H1 (cell line): ENCODE data around the gene TMEM97. TPM values are rescaled to one million over a fixed set of nuclear protein-coding genes. Genes with fewer than 3 reads are reported as not detected.

Source experiments
- ASH2L ChIP-seq: fragments of 200-600, 300-600 bp; sonication (generic); IDR thresholded peaks from one replicate; pipeline ENCODE4 v1.7.1; 2017; ENCODE audit warnings: low read length
- CBX5 ChIP-seq: fragments of 300-800, 300-1000 bp; sonication (generic); IDR thresholded peaks from 2 replicates; pipeline ENCODE4 v1.7.1; 2016; ENCODE audit warnings: antibody characterized with exemption, low read length, low read depth
- CEBPB ChIP-seq: IDR thresholded peaks from 2 replicates; pipeline ENCODE4 v1.6.1; 2012; ENCODE audit warnings: low read depth, low read length
- CHD1 ChIP-seq: IDR thresholded peaks from 2 replicates; pipeline ENCODE4 v1.6.1; 2012; ENCODE audit warnings: low read depth, low read length, improper control_type of control experiment
- CHD2 ChIP-seq: IDR thresholded peaks from 2 replicates; pipeline ENCODE4 v1.6.1; 2012; ENCODE audit warnings: low read length, improper control_type of control experiment
- HDAC2 ChIP-seq, 2 experiments: fragments of 300-600 bp in 1 of 2; sonication (generic) in 1 of 2; IDR thresholded peaks; 2 replicates each; pipeline ENCODE4 v1.6.1; 2011 to 2012; ENCODE audit warnings: low read depth in 2 of 2, low read length in 2 of 2, mild to moderate bottlenecking in 2 of 2, moderate library complexity in 2 of 2, borderline replicate concordance in 1 of 2, inconsistent platforms in 1 of 2
- HDAC6 ChIP-seq: IDR thresholded peaks from one replicate; pipeline ENCODE4 v1.7.1; 2012; ENCODE audit warnings: low read depth, mild to moderate bottlenecking, inconsistent platforms, low read length, moderate library complexity
- JUN ChIP-seq: IDR thresholded peaks from 2 replicates; pipeline ENCODE4 v1.6.1; 2011; ENCODE audit warnings: low read depth, mild to moderate bottlenecking, improper control_type of control experiment, low read length
- KDM4A ChIP-seq: IDR thresholded peaks from one replicate; pipeline ENCODE4 v1.7.1; 2012; ENCODE audit warnings: low read depth, mild to moderate bottlenecking, moderate library complexity, low read length, inconsistent platforms; ENCODE audit not compliant: severe bottlenecking
- NANOG ChIP-seq: IDR thresholded peaks from 2 replicates; pipeline ENCODE4 v1.6.1; 2011; ENCODE audit warnings: low read length, low read depth, mild to moderate bottlenecking, inconsistent platforms; ENCODE audit not compliant: insufficient read depth, poor library complexity, severe bottlenecking
- NRF1 ChIP-seq: IDR thresholded peaks from 2 replicates; pipeline ENCODE4 v1.6.1; 2011; ENCODE audit warnings: mild to moderate bottlenecking, low read depth, low read length, improper control_type of control experiment
- PHF8 ChIP-seq: fragments of 200-600 bp; sonication (generic); conservative IDR thresholded peaks from 2 replicates; pipeline ENCODE4 v1.7.1; 2012; ENCODE audit warnings: low read depth, mild to moderate bottlenecking, inconsistent platforms, low read length, moderate library complexity
- RAD21 ChIP-seq, 2 experiments: IDR thresholded peaks in 1 of 2; conservative IDR thresholded peaks in 1 of 2; 2 replicates each; pipeline ENCODE4 v1.6.1; 2011; ENCODE audit warnings: low read depth in 2 of 2, low read length in 2 of 2, improper control_type of control experiment in 1 of 2, inconsistent platforms in 1 of 2, mild to moderate bottlenecking in 1 of 2, moderate library complexity in 1 of 2
- RFX5 ChIP-seq: IDR thresholded peaks from 2 replicates; pipeline ENCODE4 v1.6.1; 2011; ENCODE audit warnings: low read depth, low read length, improper control_type of control experiment, borderline replicate concordance
- RXRA ChIP-seq: IDR thresholded peaks from 2 replicates; pipeline ENCODE4 v1.6.1; 2011; ENCODE audit warnings: low read depth, mild to moderate bottlenecking, low read length, moderate library complexity; ENCODE audit not compliant: insufficient read depth
- SIRT6 ChIP-seq: IDR thresholded peaks from one replicate; pipeline ENCODE4 v1.7.1; 2012; ENCODE audit warnings: low read length, inconsistent platforms
- SP1 ChIP-seq: IDR thresholded peaks from 2 replicates; pipeline ENCODE4 v1.6.1; 2011; ENCODE audit warnings: low read depth, low read length
- SP4 ChIP-seq: IDR thresholded peaks from 2 replicates; pipeline ENCODE4 v1.6.1; 2012; ENCODE audit warnings: low read length, inconsistent platforms
- SUZ12 ChIP-seq: fragments of 200-600 bp; sonication (generic); IDR thresholded peaks from 2 replicates; pipeline ENCODE4 v1.6.1; 2012; ENCODE audit warnings: mild to moderate bottlenecking, inconsistent platforms, low read length, moderate library complexity, mixed read lengths
- TAF1 ChIP-seq: IDR thresholded peaks from 2 replicates; pipeline ENCODE4 v1.6.1; 2011; ENCODE audit warnings: mild to moderate bottlenecking, low read depth, low read length
- TAF7 ChIP-seq: optimal IDR thresholded peaks from 2 replicates; pipeline ENCODE3; 2011; ENCODE audit warnings: low read depth, mild to moderate bottlenecking, inconsistent platforms, low read length, moderate library complexity, borderline replicate concordance
- TBP ChIP-seq: IDR thresholded peaks from 2 replicates; pipeline ENCODE4 v1.6.1; 2011; ENCODE audit warnings: low read depth, low read length, improper control_type of control experiment
- TEAD4 ChIP-seq: IDR thresholded peaks from 2 replicates; pipeline ENCODE4 v1.6.1; 2012; ENCODE audit warnings: low read depth, low read length, inconsistent platforms, mixed read lengths
- YY1 ChIP-seq: IDR thresholded peaks from 2 replicates; pipeline ENCODE4 v1.6.1; 2011; ENCODE audit warnings: low read depth, mild to moderate bottlenecking, low read length
- polyA plus RNA-seq, 7 experiments: library from polyadenylated mRNA; depleted of rRNA in 3 of 7; stranded (reverse) in 5 of 7; unstranded in 2 of 7; fragments of >200 nt in 5 of 7; fragments of 200-250 nt in 2 of 7; gene quantifications; 1 replicate in 5 of 7; 2 replicates in 1 of 7; 4 replicates in 1 of 7; pipeline versions ENCODE4 v1.2.1 to v1.2.3, GENCODE V29; 2011 to 2013; ENCODE audit warnings: missing spikeins in 2 of 7, mixed read lengths in 2 of 7
- total RNA-seq: library from RNA; stranded (reverse); fragmentation: NEBNext Ultra II Directional; extraction: Animal tissue kit (Norgen Biotek cat#: 25700); gene quantifications from 2 replicates; pipeline ENCODE4 v1.2.1, GENCODE V29; 2021
- TF ChIP-seq, protein P1 (sequence below): IDR thresholded peaks from 2 replicates; pipeline ENCODE4 v1.6.1; 2012; ENCODE audit warnings: inconsistent platforms

TMEM97 gene
- total and polyA plus RNA-seq, 2 of the 8 experiments (the other 6 are each of a cell fraction or from before 2014, with no cell fraction given): 126 to 130 TPM

DNA sequence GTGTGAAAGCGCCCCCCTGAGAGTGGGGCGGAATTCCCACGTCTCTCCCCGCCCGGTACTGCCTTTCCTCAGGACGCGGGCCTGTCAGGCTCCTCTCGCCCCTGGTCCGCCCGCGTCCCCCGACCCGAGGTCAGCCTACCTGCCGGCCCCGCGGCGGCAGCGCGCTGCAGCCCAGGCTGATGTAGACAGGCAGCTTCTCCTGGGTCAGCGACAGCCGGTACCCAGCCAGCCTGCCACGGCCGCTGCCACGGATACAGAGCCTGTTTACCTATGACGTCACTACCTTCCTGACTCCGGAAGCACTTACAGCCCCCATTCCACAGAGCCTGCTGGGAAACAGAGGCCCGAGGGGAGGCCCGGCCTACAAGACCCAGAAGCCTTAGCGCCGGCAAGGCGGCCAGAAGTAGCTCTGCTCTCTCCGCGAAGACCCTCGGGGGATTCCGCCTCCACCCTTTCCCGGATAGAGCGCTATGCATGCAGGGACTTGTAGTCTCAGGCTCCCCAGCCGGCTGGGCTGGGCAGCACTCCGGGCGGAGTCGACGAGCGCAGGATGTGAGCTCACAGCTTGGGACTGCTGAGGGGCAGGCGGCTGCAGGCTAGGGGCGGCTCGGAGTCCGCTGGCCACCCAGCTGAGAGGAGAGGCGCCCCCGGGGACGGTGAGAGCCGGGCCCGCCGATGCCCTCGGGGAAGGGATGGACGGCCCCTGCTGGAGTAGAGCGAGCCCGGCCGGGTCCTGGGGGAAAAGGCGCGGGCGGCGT, 16.4 kb downstream of the TMEM97 start, which contains the start of the genes IFT20 and TNFAIP1 (continued):
- no peak for TF ChIP-seq RAD21 (IDR thresholded peaks at IDR 0.05 in 1 of 2, conservative IDR thresholded peaks at IDR 0.05 in 1 of 2; ENCODE audit: low read depth in 2 of 2, low read length in 2 of 2)
- TF ChIP-seq TAF1: peak; percentile 70
- peak; percentile 91 for TF ChIP-seq CHD2
- peak; percentile 19 for TF ChIP-seq NANOG
- peak; percentile 63; the same call in 1 of the 2 replicates for TF ChIP-seq TBP
- no peak for TF ChIP-seq CHD1
- TF ChIP-seq SP1: peak; percentile 62; the same call in 1 of the 2 replicates
- peak; percentile 78; the same call in 1 of the 2 replicates for TF ChIP-seq YY1
- no peak for TF ChIP-seq CBX5
- peak; percentile 83 for TF ChIP-seq KDM4A
- TF ChIP-seq SUZ12: no peak
- no peak for TF ChIP-seq SIRT6
- TF ChIP-seq TEAD4: peak; percentile 33; the same call in 1 of the 2 replicates
- TF ChIP-seq ASH2L: peak; percentile 40
- peak; percentile 43 for TF ChIP-seq TAF7
- TF ChIP-seq HDAC6: no peak
- no peak for TF ChIP-seq CEBPB
- peak; percentile 61; the same call in 1 of the 2 replicates for TF ChIP-seq PHF8
- no peak for TF ChIP-seq NRF1
- TF ChIP-seq SP4: peak; percentile 19; the same call in 1 of the 2 replicates
- TF ChIP-seq JUN: peak; percentile 92
- no peak for TF ChIP-seq RFX5
- TF ChIP-seq HDAC2 (IDR thresholded peaks at IDR 0.05; ENCODE audit: borderline replicate concordance in 1 of 2, low read depth in 2 of 2, low read length in 2 of 2): peak in 1 of 2 experiments; percentile 52; a peak in 1 of 4 replicates
- TF ChIP-seq, protein P1, sequence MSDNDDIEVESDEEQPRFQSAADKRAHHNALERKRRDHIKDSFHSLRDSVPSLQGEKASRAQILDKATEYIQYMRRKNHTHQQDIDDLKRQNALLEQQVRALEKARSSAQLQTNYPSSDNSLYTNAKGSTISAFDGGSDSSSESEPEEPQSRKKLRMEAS: peak; percentile 40; the same call in 1 of the 2 replicates
- TF ChIP-seq RXRA: no peak
